Mesendoderm (in vitro differentiated cells): ENCODE data around the gene GLT6D1.
"Not testable (repeated sequence)": the region's sequence is repeated elsewhere in the genome, so short reads cannot be mapped to it uniquely, and the experiment has no call there.

Experiments
- DNase-seq: peaks from one replicate; pipeline ENCODE4 v3.0.0; 2013
- H2AK5ac ChIP-seq: 2 replicates; pipeline ENCODE4 v1.6.1; 2013; ENCODE audit warnings: low read length, inconsistent platforms
- H2BK120ac ChIP-seq: 2 replicates; pipeline ENCODE4 v1.6.1; 2013; ENCODE audit warnings: low read depth, mild to moderate bottlenecking, low read length, moderate library complexity, mixed read lengths
- H2BK15ac ChIP-seq: replicated peaks from 2 replicates; pipeline ENCODE4 v1.6.1; 2013; ENCODE audit warnings: low read depth, mild to moderate bottlenecking, moderate library complexity
- H2BK5ac ChIP-seq: 2 replicates; pipeline ENCODE4 v1.6.1; 2013; ENCODE audit warnings: low read length, inconsistent platforms
- H3K18ac ChIP-seq: 2 replicates; pipeline ENCODE4 v1.6.1; 2013; ENCODE audit warnings: mild to moderate bottlenecking, low read length, mixed read lengths
- H3K23ac ChIP-seq: one replicate; pipeline ENCODE4 v1.6.1; 2013; ENCODE audit warnings: low read length
- H3K27ac ChIP-seq: 2 replicates; pipeline ENCODE4 v1.5.1; 2013; ENCODE audit warnings: low read depth, mild to moderate bottlenecking, inconsistent platforms, low read length, moderate library complexity
- H3K27me3 ChIP-seq: 2 replicates; pipeline ENCODE4 v1.6.1; 2013; ENCODE audit warnings: low read length, control low read depth, mild to moderate bottlenecking, inconsistent platforms; ENCODE audit not compliant: insufficient read depth, poor library complexity
- H3K36me3 ChIP-seq: 2 replicates; pipeline ENCODE4 v1.6.1; 2013; ENCODE audit warnings: low read length, inconsistent platforms; ENCODE audit not compliant: control insufficient read depth, insufficient read depth
- H3K4ac ChIP-seq: one replicate; pipeline ENCODE4 v1.6.1; 2013; ENCODE audit warnings: low read depth, mild to moderate bottlenecking, low read length, moderate library complexity
- H3K4me1 ChIP-seq: 2 replicates; pipeline ENCODE4 v1.6.1; 2013; ENCODE audit warnings: low read depth, low read length, inconsistent platforms; ENCODE audit not compliant: control insufficient read depth
- H3K4me2 ChIP-seq: 2 replicates; pipeline ENCODE4 v1.6.1; 2013; ENCODE audit warnings: low read length
- H3K4me3 ChIP-seq: 2 replicates; pipeline ENCODE4 v1.5.1; 2013; ENCODE audit warnings: mild to moderate bottlenecking, low read length
- H3K56ac ChIP-seq: one replicate; pipeline ENCODE4 v1.6.1; 2013; ENCODE audit warnings: low read length
- H3K79me1 ChIP-seq: 2 replicates; pipeline ENCODE4 v1.6.1; 2013; ENCODE audit warnings: low read length, inconsistent platforms
- H3K79me2 ChIP-seq: 2 replicates; pipeline ENCODE4 v1.6.1; 2013; ENCODE audit warnings: mild to moderate bottlenecking, low read length; ENCODE audit not compliant: control insufficient read depth, insufficient read depth
- H3K9ac ChIP-seq: 2 replicates; pipeline ENCODE4 v1.6.1; 2013; ENCODE audit warnings: low read length, inconsistent platforms
- H4K5ac ChIP-seq: one replicate; pipeline ENCODE4 v1.6.1; 2013; ENCODE audit warnings: low read length
- H4K8ac ChIP-seq: one replicate; pipeline ENCODE4 v1.6.1; 2013; ENCODE audit warnings: low read depth, mild to moderate bottlenecking, control low read depth, low read length, moderate library complexity
- WGBS: extraction: QIAGEN DNeasy Blood & Tissue Kit; methylation state at CpG from one replicate; pipeline ENCODE4 v1.1.7; 2013; ENCODE audit warnings: low lambda C conversion rate, missing lambda C conversion rate; ENCODE audit not compliant: insufficient coverage; ENCODE audit errors: extremely low coverage; 5-methylcytosine and 5-hydroxymethylcytosine counted together

The GLT6D1 gene

GRCh38 chr9:135647884-135648283, 8.5 kb upstream of the GLT6D1 start:
- H3K9ac ChIP-seq = no peak overlapping the region
- H3K4me1 ChIP-seq = no peaks in the 10 kb centered on the region
- no peaks in the 10 kb centered on the region for H3K79me1 ChIP-seq
- H2AK5ac ChIP-seq = no peak overlapping the region
- H2BK120ac ChIP-seq = no peak overlapping the region
- peak; percentile 25 for DNase-seq
- no CpG with 5 or more reads among the region's 4 CpGs for WGBS
- no peaks in the 10 kb centered on the region for H3K36me3 ChIP-seq
- no peak overlapping the region for H3K56ac ChIP-seq
- no peak overlapping the region for H3K27ac ChIP-seq
- no peak overlapping the region for H2BK5ac ChIP-seq
- no peak overlapping the region for H4K8ac ChIP-seq
- H3K4me2 ChIP-seq = no peak overlapping the region
- no peak overlapping the region for H2BK15ac ChIP-seq
- no peaks in the 10 kb centered on the region for H3K79me2 ChIP-seq
- no peak overlapping the region for H3K4me3 ChIP-seq
- no peaks in the 10 kb centered on the region for H3K27me3 ChIP-seq
- H3K4ac ChIP-seq = no peak overlapping the region
- H3K23ac ChIP-seq = no peak overlapping the region
- H4K5ac ChIP-seq = no peak overlapping the region
- H3K18ac ChIP-seq = no peak overlapping the region

- no peak overlapping the region for H2BK15ac ChIP-seq
- no peak overlapping the region for H3K56ac ChIP-seq
- H3K9ac ChIP-seq = no peak overlapping the region
- H3K18ac ChIP-seq = no peak overlapping the region
- no peak overlapping the region for H3K27ac ChIP-seq
- no peak overlapping the region for H4K8ac ChIP-seq
- H2BK120ac ChIP-seq = no peak overlapping the region
- no peak overlapping the region for H3K4me3 ChIP-seq
- no peaks in the 10 kb centered on the region for H3K79me2 ChIP-seq
- no peak overlapping the region for H3K23ac ChIP-seq
- no peak overlapping the region for H4K5ac ChIP-seq
- no peaks in the 10 kb centered on the region for H3K36me3 ChIP-seq
- no peak for DNase-seq
- WGBS = no CpG with 5 or more reads among the region's 5 CpGs
- H3K79me1 ChIP-seq = no peaks in the 10 kb centered on the region
- no peak overlapping the region for H2AK5ac ChIP-seq
- no peak overlapping the region for H3K4me2 ChIP-seq
- no peaks in the 10 kb centered on the region for H3K27me3 ChIP-seq
- no peaks in the 10 kb centered on the region for H3K4me1 ChIP-seq
- H2BK5ac ChIP-seq = no peak overlapping the region
- no peak overlapping the region for H3K4ac ChIP-seq
Measured at GRCh38 chr9:135644631-135645218, 5.4 kb upstream of the GLT6D1 start.

GRCh38 chr9:135641745-135642144, 2.4 kb upstream of the GLT6D1 start:
- Histone ChIP-seq H3K56ac (no peak overlapping the region), H3K23ac (no peak overlapping the region), H2BK15ac (no peak overlapping the region), H3K4me3 (no peak overlapping the region), H3K18ac (no peak overlapping the region), H3K27me3 (no peaks in the 10 kb centered on the region), H3K9ac (no peak overlapping the region), H3K36me3 (no peaks in the 10 kb centered on the region), H2BK5ac (no peak overlapping the region), H3K4me1 (no peaks in the 10 kb centered on the region), H4K8ac (no peak overlapping the region), H4K5ac (no peak overlapping the region), H3K79me2 (no peaks in the 10 kb centered on the region), H2BK120ac (no peak overlapping the region), H2AK5ac (no peak overlapping the region), H3K79me1 (no peaks in the 10 kb centered on the region), H3K4ac (no peak overlapping the region), H3K27ac (no peak overlapping the region), H3K4me2 (no peak overlapping the region)
- WGBS = no CpG with 5 or more reads among the region's 8 CpGs
- DNase-seq = no peak

- Histone ChIP-seq H3K79me1 (no peaks in the 10 kb centered on the region), H3K79me2 (no peaks in the 10 kb centered on the region), H3K9ac (no peak overlapping the region), H2BK5ac (no peak overlapping the region), H2BK120ac (no peak overlapping the region), H3K4me2 (no peak overlapping the region), H3K23ac (no peak overlapping the region), H3K18ac (no peak overlapping the region), H3K36me3 (no peaks in the 10 kb centered on the region), H3K4me1 (no peaks in the 10 kb centered on the region), H2AK5ac (no peak overlapping the region), H2BK15ac (no peak overlapping the region), H3K4ac (no peak overlapping the region), H3K56ac (no peak overlapping the region), H3K27me3 (no peaks in the 10 kb centered on the region), H4K8ac (no peak overlapping the region), H3K4me3 (no peak overlapping the region), H4K5ac (no peak overlapping the region), H3K27ac (no peak overlapping the region)
- DNase-seq = no peak
- no CpG with 5 or more reads among the region's 7 CpGs for WGBS
Measured at GRCh38 chr9:135641047-135641446, 1.7 kb upstream of the GLT6D1 start.

GRCh38 chr9:135636930-135637530, 2.3 kb downstream of the GLT6D1 start:
- not testable (repeated sequence) for H3K27ac ChIP-seq, H3K23ac ChIP-seq, DNase-seq, H2BK5ac ChIP-seq, H4K5ac ChIP-seq, H3K18ac ChIP-seq, H3K79me1 ChIP-seq, H2AK5ac ChIP-seq, H3K4me2 ChIP-seq, H3K56ac ChIP-seq, H2BK15ac ChIP-seq, H3K36me3 ChIP-seq, H3K79me2 ChIP-seq, H4K8ac ChIP-seq, H2BK120ac ChIP-seq, H3K4me1 ChIP-seq, H3K4ac ChIP-seq, H3K9ac ChIP-seq, H3K4me3 ChIP-seq, H3K27me3 ChIP-seq
- no CpG with 5 or more reads among the region's 7 CpGs for WGBS

- Histone ChIP-seq H3K79me2 (no peaks in the 10 kb centered on the region), H2BK15ac (no peak overlapping the region), H2AK5ac (no peak overlapping the region), H4K8ac (no peak overlapping the region), H2BK120ac (no peak overlapping the region), H2BK5ac (no peak overlapping the region), H3K27ac (no peak overlapping the region), H3K23ac (no peak overlapping the region), H4K5ac (no peak overlapping the region), H3K4me1 (no peaks in the 10 kb centered on the region), H3K9ac (no peak overlapping the region), H3K79me1 (no peaks in the 10 kb centered on the region), H3K4ac (no peak overlapping the region), H3K56ac (no peak overlapping the region), H3K4me3 (no peak overlapping the region), H3K18ac (no peak overlapping the region), H3K27me3 (no peaks in the 10 kb centered on the region), H3K36me3 (no peaks in the 10 kb centered on the region), H3K4me2 (no peak overlapping the region)
- WGBS = no CpG with 5 or more reads among the region's 10 CpGs
- no peak for DNase-seq
Measured at GRCh38 chr9:135632841-135633240, 6.5 kb downstream of the GLT6D1 start.
